Measurements from ENCODE around the gene DDX39B.
"Not testable (repeated sequence)": the region's sequence is repeated elsewhere in the genome, so short reads cannot be mapped to it uniquely, and the experiment has no call there.

The DDX39B gene

GRCh38 chr6:31497531-31498476 is 44.0 kb downstream of the DDX39B start, which contains the start of gene MICB:
Gene MICB, plus strand, starts transcription at chr6:31498145. Its CDS starts 49 bp downstream, at chr6:31498194.
- no peak within 1 kb of the TSS for H3K27ac Mint-ChIP-seq
- peaks cover 97% of the 10 kb centered on the region for H3K27me3 Mint-ChIP-seq (ENCODE audit: low read depth)
- TF ChIP-seq, protein P1, sequence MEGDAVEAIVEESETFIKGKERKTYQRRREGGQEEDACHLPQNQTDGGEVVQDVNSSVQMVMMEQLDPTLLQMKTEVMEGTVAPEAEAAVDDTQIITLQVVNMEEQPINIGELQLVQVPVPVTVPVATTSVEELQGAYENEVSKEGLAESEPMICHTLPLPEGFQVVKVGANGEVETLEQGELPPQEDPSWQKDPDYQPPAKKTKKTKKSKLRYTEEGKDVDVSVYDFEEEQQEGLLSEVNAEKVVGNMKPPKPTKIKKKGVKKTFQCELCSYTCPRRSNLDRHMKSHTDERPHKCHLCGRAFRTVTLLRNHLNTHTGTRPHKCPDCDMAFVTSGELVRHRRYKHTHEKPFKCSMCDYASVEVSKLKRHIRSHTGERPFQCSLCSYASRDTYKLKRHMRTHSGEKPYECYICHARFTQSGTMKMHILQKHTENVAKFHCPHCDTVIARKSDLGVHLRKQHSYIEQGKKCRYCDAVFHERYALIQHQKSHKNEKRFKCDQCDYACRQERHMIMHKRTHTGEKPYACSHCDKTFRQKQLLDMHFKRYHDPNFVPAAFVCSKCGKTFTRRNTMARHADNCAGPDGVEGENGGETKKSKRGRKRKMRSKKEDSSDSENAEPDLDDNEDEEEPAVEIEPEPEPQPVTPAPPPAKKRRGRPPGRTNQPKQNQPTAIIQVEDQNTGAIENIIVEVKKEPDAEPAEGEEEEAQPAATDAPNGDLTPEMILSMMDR (IDR thresholded peaks at IDR 0.05; ENCODE audit: unreplicated experiment in 3 of 3), result no peak
- H3K9me3 Mint-ChIP-seq, result peaks cover 14% of the 10 kb centered on the region
- peaks cover 25% of the 10 kb centered on the region for H3K4me1 Mint-ChIP-seq
- H3K4me3 Mint-ChIP-seq, result peak within 1 kb of the TSS; percentile 80 to 82 (median 81)
- H3K36me3 Mint-ChIP-seq (ENCODE audit: low read depth), result no peaks in the 10 kb centered on the region

GRCh38 chr6:31496826-31497225 is 45.0 kb downstream of the DDX39B start:
- H3K27ac Mint-ChIP-seq; H3K9me3 Mint-ChIP-seq; H3K36me3 Mint-ChIP-seq (ENCODE audit: low read depth): not testable (repeated sequence)
- H3K4me3 Mint-ChIP-seq, result peak overlapping the region; percentile 78 to 80 (median 78)
- H3K27me3 Mint-ChIP-seq (ENCODE audit: low read depth), result peaks cover 95% of the 10 kb centered on the region
- peaks cover 29% of the 10 kb centered on the region for H3K4me1 Mint-ChIP-seq

- peaks cover 27% of the 10 kb centered on the region for H3K4me1 Mint-ChIP-seq
- no peaks in the 10 kb centered on the region for H3K36me3 Mint-ChIP-seq (ENCODE audit: low read depth)
- TF ChIP-seq, protein P1 (IDR thresholded peaks at IDR 0.05; ENCODE audit: unreplicated experiment in 3 of 3), result no peak
- peak overlapping the region; percentile 11 to 30 (median 21) for H3K4me3 Mint-ChIP-seq
- H3K27me3 Mint-ChIP-seq (ENCODE audit: low read depth), result peaks cover 92% of the 10 kb centered on the region
- no peak overlapping the region for H3K27ac Mint-ChIP-seq
- H3K9me3 Mint-ChIP-seq, result no peaks in the 10 kb centered on the region
These were observed 46.2 kb downstream of the DDX39B start for GRCh38 chr6:31495580-31495979.

DNA sequence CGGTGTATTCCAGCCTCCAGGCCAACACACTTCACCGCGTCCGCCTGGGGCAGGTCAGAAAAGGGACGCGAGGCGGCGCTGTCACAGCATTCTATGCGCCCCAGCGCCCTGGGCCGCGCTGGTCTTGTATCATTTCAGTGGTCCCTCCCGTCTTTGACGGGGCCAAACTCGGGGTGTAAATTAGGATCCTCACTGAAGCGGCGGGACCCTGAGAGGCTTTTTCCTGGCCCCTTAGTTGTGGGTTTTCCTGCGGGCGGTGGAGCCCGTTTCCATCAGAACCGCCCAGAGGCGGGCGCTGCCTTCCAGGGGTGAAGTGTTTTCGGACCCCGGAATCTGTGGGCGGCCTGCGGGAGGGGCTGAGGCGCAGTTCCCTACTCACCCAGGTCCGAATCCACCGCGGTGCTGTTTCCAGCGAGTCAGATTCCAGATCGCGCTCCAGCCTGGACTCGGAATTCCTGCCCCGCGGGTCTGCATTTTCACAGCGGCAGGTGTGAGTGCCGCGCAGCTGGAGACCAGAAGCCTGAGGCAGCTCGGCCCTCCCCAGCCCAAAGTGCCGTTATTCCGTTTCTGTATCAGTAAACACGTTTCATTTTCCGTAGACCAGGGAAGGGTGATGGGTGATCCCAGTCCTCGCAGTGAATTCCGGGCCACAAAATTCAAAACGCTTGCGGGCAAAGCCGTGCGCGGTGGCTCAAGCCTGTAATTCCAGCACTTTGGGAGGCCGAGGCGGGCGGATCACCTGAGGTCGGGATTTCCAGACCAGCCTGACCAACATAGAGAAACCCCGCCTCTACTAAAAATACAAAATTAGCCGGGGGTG is 47.7 kb downstream of the DDX39B start:
- Mint-ChIP-seq H3K36me3 (ENCODE audit: low read depth) (no peaks in the 10 kb centered on the region), H3K4me1 (peaks cover 22% of the 10 kb centered on the region), H3K9me3 (no peaks in the 10 kb centered on the region), H3K27me3 (ENCODE audit: low read depth) (peaks cover 92% of the 10 kb centered on the region), H3K4me3 (peak overlapping the region; percentile 46 to 75 (median 74)), H3K27ac (no peak overlapping the region)
- TF ChIP-seq, protein P1 (IDR thresholded peaks at IDR 0.05; ENCODE audit: unreplicated experiment in 3 of 3), result peak; percentile 76 to 89 (median 79)

GRCh38 chr6:31493550-31493874 is 48.3 kb downstream of the DDX39B start:
- H3K27ac Mint-ChIP-seq; H3K36me3 Mint-ChIP-seq (ENCODE audit: low read depth); H3K9me3 Mint-ChIP-seq: not testable (repeated sequence)
- Mint-ChIP-seq H3K27me3 (ENCODE audit: low read depth) (peaks cover 92% of the 10 kb centered on the region), H3K4me1 (peaks cover 17% of the 10 kb centered on the region), H3K4me3 (peak overlapping the region in 2 of 3 experiments; percentile 16 to 28)

DNA sequence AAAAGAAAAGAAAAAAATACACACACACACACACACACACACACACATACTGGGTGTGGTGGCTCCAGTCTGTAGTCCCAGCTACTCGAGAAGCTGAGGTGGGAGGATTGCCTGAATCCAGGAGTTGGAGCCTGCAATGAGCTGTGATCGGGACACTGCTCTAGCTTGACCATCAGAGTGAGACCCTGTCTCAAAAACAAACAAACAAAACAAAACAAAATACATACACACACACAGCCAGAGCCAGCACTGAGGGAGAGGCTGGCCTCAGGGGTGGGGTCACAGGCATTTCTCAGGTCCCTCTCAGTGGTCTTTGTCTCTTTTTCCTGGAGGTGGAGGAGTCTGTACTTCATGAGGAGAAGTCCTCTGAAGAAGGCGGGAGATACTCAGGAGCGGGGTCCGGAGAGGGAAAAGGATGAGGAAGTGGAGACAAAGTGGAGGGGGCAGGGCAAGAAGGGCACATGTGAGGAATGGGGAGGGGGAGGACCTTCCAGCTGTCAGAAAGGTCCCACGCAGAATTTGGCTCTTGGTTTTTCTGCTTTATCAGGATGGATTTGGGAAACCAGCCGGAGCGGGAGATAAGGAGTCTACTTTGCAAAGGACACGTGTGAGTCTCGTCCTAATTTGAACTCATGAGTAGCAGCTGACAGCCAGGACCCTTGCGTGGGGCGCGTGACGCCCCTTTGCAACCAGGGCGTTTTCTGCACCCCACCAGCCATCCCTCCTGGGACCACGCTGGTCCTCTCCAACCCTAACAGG is 51.5 kb downstream of the DDX39B start:
- H3K4me3 Mint-ChIP-seq, result no peak overlapping the region
- no peak overlapping the region for H3K27ac Mint-ChIP-seq
- H3K4me1 Mint-ChIP-seq, result peaks cover 5% of the 10 kb centered on the region
- no peaks in the 10 kb centered on the region for H3K36me3 Mint-ChIP-seq (ENCODE audit: low read depth)
- TF ChIP-seq, protein P1 (IDR thresholded peaks at IDR 0.05; ENCODE audit: unreplicated experiment in 3 of 3), result no peak
- peaks cover 65% of the 10 kb centered on the region for H3K27me3 Mint-ChIP-seq (ENCODE audit: low read depth)
- H3K9me3 Mint-ChIP-seq, result no peaks in the 10 kb centered on the region
